ENCODE results near the gene ERMP1. TPM values are rescaled to one million over a fixed set of nuclear protein-coding genes. Genes with fewer than 3 reads are reported as not detected.

Gene ERMP1
- total and polyA plus RNA-seq, 4 donors, result 3.1 to 21.5 (median 13.0) TPM

DNA sequence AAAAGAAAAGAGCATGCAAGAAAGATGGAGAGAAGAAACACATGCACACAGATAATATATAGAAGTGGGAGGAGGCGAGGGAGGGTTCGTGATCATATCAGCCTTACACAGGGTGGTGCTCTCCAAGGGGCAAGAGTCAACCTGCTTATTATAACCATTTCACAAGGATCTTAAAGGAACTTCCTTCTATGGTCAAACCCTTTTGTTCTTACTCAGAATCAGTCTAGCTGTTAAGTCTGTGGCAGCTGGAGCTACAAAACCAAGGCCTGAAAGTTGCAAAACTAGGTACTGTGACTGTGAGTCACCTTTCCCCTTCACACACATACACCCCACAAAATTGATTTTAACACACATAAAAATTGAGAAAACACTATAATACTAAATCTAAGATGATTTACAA, 18.5 kb upstream of the ERMP1 start:
- DNase-seq (no peak), ATAC-seq (ENCODE audit: insufficient read depth, low FRiP score) (no peak)
- H3K27me3 ChIP-seq (ENCODE audit: control insufficient read depth in 3 of 3, insufficient read depth in 3 of 3, low read length in 2 of 3), result no peaks in the 10 kb centered on the region
- H3K36me3 ChIP-seq (ENCODE audit: control insufficient read depth in 4 of 4, insufficient read depth in 4 of 4, low read length in 4 of 4), result no peaks in the 10 kb centered on the region
- TF ChIP-seq CTCF (IDR thresholded peaks at IDR 0.05; ENCODE audit: control extremely low read depth, extremely low read depth), result no peak
- WGBS, 2 donors, result 33 to 56% methylated on average over 2 of the region's 2 CpGs
- H3K9me3 ChIP-seq (ENCODE audit: control insufficient read depth in 4 of 4, insufficient read depth in 3 of 4, low read length in 3 of 4), result no peaks in the 10 kb centered on the region
- H3K4me3 ChIP-seq, result no peak overlapping the region
- no peaks in the 10 kb centered on the region for H3K4me1 ChIP-seq (ENCODE audit: control insufficient read depth in 5 of 5, insufficient read depth in 5 of 5, low read length in 5 of 5)
- no peak overlapping the region for H3K9ac ChIP-seq (ENCODE audit: insufficient read depth in 1 of 2, low read length in 2 of 2)
- H3K27ac ChIP-seq (ENCODE audit: low read depth in 1 of 2, low read length in 1 of 2), result no peak overlapping the region

- H3K9ac ChIP-seq (ENCODE audit: insufficient read depth in 1 of 2, low read length in 2 of 2), result no peak overlapping the region
- no peak for TF ChIP-seq CTCF (IDR thresholded peaks at IDR 0.05; ENCODE audit: control extremely low read depth, extremely low read depth)
- no peak overlapping the region for H3K27ac ChIP-seq (ENCODE audit: low read depth in 1 of 2, low read length in 1 of 2)
- no peaks in the 10 kb centered on the region for H3K36me3 ChIP-seq (ENCODE audit: control insufficient read depth in 4 of 4, insufficient read depth in 4 of 4, low read length in 4 of 4)
- H3K4me1 ChIP-seq (ENCODE audit: control insufficient read depth in 5 of 5, insufficient read depth in 5 of 5, low read length in 5 of 5), result no peaks in the 10 kb centered on the region
- no peak overlapping the region for H3K4me3 ChIP-seq
- DNase-seq (no peak), ATAC-seq (ENCODE audit: insufficient read depth, low FRiP score) (no peak)
- no peaks in the 10 kb centered on the region for H3K27me3 ChIP-seq (ENCODE audit: control insufficient read depth in 3 of 3, insufficient read depth in 3 of 3, low read length in 2 of 3)
- H3K9me3 ChIP-seq (ENCODE audit: control insufficient read depth in 4 of 4, insufficient read depth in 3 of 4, low read length in 3 of 4), result no peaks in the 10 kb centered on the region
Measured at GRCh38 chr9:5850724-5851122, 17.8 kb upstream of the ERMP1 start.

- Histone ChIP-seq H3K9ac (ENCODE audit: insufficient read depth in 1 of 2, low read length in 2 of 2) (no peak overlapping the region), H3K36me3 (ENCODE audit: control insufficient read depth in 4 of 4, insufficient read depth in 4 of 4, low read length in 4 of 4) (no peaks in the 10 kb centered on the region), H3K9me3 (ENCODE audit: control insufficient read depth in 4 of 4, insufficient read depth in 3 of 4, low read length in 3 of 4) (no peaks in the 10 kb centered on the region), H3K4me3 (no peak overlapping the region), H3K27me3 (ENCODE audit: control insufficient read depth in 3 of 3, insufficient read depth in 3 of 3, low read length in 2 of 3) (no peaks in the 10 kb centered on the region), H3K4me1 (ENCODE audit: control insufficient read depth in 5 of 5, insufficient read depth in 5 of 5, low read length in 5 of 5) (peaks cover 0 to 7% (median 3%) of the 10 kb centered on the region in 5 donors), H3K27ac (ENCODE audit: low read depth in 1 of 2, low read length in 1 of 2) (no peak overlapping the region)
- TF ChIP-seq CTCF (IDR thresholded peaks at IDR 0.05; ENCODE audit: control extremely low read depth, extremely low read depth), result no peak
- no peak for DNase-seq
- ATAC-seq (ENCODE audit: insufficient read depth, low FRiP score), result no peak
- WGBS, 2 donors, result 93 to 96% methylated on average over 3 of the region's 3 CpGs
Measured at GRCh38 chr9:5848372-5848882, 15.5 kb upstream of the ERMP1 start.

GRCh38 chr9:5846501-5846921, 13.6 kb upstream of the ERMP1 start:
- peaks cover 0 to 14% (median 4%) of the 10 kb centered on the region in 5 donors for H3K4me1 ChIP-seq (ENCODE audit: control insufficient read depth in 5 of 5, insufficient read depth in 5 of 5, low read length in 5 of 5)
- no peaks in the 10 kb centered on the region for H3K27me3 ChIP-seq (ENCODE audit: control insufficient read depth in 3 of 3, insufficient read depth in 3 of 3, low read length in 2 of 3)
- H3K9ac ChIP-seq (ENCODE audit: insufficient read depth in 1 of 2, low read length in 2 of 2), result no peak overlapping the region
- H3K36me3 ChIP-seq (ENCODE audit: control insufficient read depth in 4 of 4, insufficient read depth in 4 of 4, low read length in 4 of 4), result no peaks in the 10 kb centered on the region
- no peak overlapping the region for H3K4me3 ChIP-seq
- no peaks in the 10 kb centered on the region for H3K9me3 ChIP-seq (ENCODE audit: control insufficient read depth in 4 of 4, insufficient read depth in 3 of 4, low read length in 3 of 4)
- no peak for DNase-seq
- H3K27ac ChIP-seq (ENCODE audit: low read depth in 1 of 2, low read length in 1 of 2), result no peak overlapping the region
- ATAC-seq (ENCODE audit: insufficient read depth, low FRiP score), result no peak
- no peak for TF ChIP-seq CTCF (IDR thresholded peaks at IDR 0.05; ENCODE audit: control extremely low read depth, extremely low read depth)
- WGBS, 2 donors, result 74 to 82% methylated on average over 4 of the region's 4 CpGs
